Activated T-cell treated with anti-CD3 and anti-CD28 coated beads for 1 hour (primary cell): ENCODE results near the gene BCAT1.
"Not testable (repeated sequence)": the region's sequence is repeated elsewhere in the genome, so short reads cannot be mapped to it uniquely, and the experiment has no call there.

Source experiments
- DNase-seq: peaks from one replicate; pipeline ENCODE4 v3.0.0-alpha.2; 2020; ENCODE audit warnings: low read depth

Gene BCAT1

GRCh38 chr12:24956351-24956750 lies 7.5 kb upstream of the BCAT1 start:
- not testable (repeated sequence) for DNase-seq

- no peak for DNase-seq
Observed at GRCh38 chr12:24955853-24956252, 7.0 kb upstream of the BCAT1 start.

GRCh38 chr12:24955389-24955788 lies 6.5 kb upstream of the BCAT1 start:
- no peak for DNase-seq

- no peak for DNase-seq
Observed at GRCh38 chr12:24954261-24954660, 5.4 kb upstream of the BCAT1 start.

- no peak for DNase-seq
Observed at GRCh38 chr12:24952389-24952788, 3.5 kb upstream of the BCAT1 start.

- no peak for DNase-seq
Observed at GRCh38 chr12:24950231-24950834, 1.4 kb upstream of the BCAT1 start.

- no peak for DNase-seq
Observed at GRCh38 chr12:24948420-24948756, 513 bp downstream of the BCAT1 start.

- no peak for DNase-seq
Observed at GRCh38 chr12:24947541-24948419, 1.1 kb downstream of the BCAT1 start.

- no peak for DNase-seq
Observed at GRCh38 chr12:24945845-24946244, 3.1 kb downstream of the BCAT1 start.

GRCh38 chr12:24945039-24945438 lies 3.9 kb downstream of the BCAT1 start:
- DNase-seq, result no peak

- no peak for DNase-seq
Observed at GRCh38 chr12:24944601-24944975, 4.3 kb downstream of the BCAT1 start.

GRCh38 chr12:24943947-24944600 lies 4.8 kb downstream of the BCAT1 start:
- no peak for DNase-seq

GRCh38 chr12:24940157-24940556 lies 8.7 kb downstream of the BCAT1 start:
- no peak for DNase-seq

- not testable (repeated sequence) for DNase-seq
Observed at GRCh38 chr12:24939551-24939950, 9.3 kb downstream of the BCAT1 start.

GRCh38 chr12:24938341-24938740 lies 10.6 kb downstream of the BCAT1 start:
- no peak for DNase-seq

GRCh38 chr12:24937553-24938244 lies 11.2 kb downstream of the BCAT1 start:
- no peak for DNase-seq

GRCh38 chr12:24933694-24934407 lies 15.1 kb downstream of the BCAT1 start:
- no peak for DNase-seq

- no peak for DNase-seq
Observed at GRCh38 chr12:24931666-24932405, 17.1 kb downstream of the BCAT1 start.

GRCh38 chr12:24929953-24930352 lies 18.9 kb downstream of the BCAT1 start:
- no peak for DNase-seq

- DNase-seq, result not testable (repeated sequence)
Observed at GRCh38 chr12:24928533-24929306, 20.2 kb downstream of the BCAT1 start.
